K562 (cell line): ENCODE data around the gene BRAT1.

Experiments used
- CEBPB ChIP-seq: fragments of 450-650 bp; IDR thresholded peaks from 2 replicates; pipeline ENCODE4 v1.6.1; 2016; ENCODE audit warnings: missing genetic modification characterization, missing compliant biosample characterization
- CTCF ChIP-seq, 3 experiments: IDR thresholded peaks in 2 of 3; conservative IDR thresholded peaks in 1 of 3; 2 replicates each; pipeline ENCODE4 v1.5.1; 2011 to 2012; ENCODE audit warnings: low read length in 3 of 3, mild to moderate bottlenecking in 3 of 3, control low read depth in 2 of 3, improper control_type of control experiment in 1 of 3, inconsistent platforms in 1 of 3, low read depth in 1 of 3, mixed read lengths in 1 of 3, moderate library complexity in 1 of 3; ENCODE audit not compliant: insufficient read depth in 2 of 3
- GATA2 ChIP-seq: sonication (generic); formaldehyde crosslinking; IDR thresholded peaks from 2 replicates; pipeline ENCODE4 v1.4.0; 2020; ENCODE audit warnings: mild to moderate bottlenecking, missing genetic modification reagents
- HDAC6 ChIP-seq: IDR thresholded peaks from 2 replicates; pipeline ENCODE4 v1.6.1; 2012; ENCODE audit warnings: low read depth, mild to moderate bottlenecking, control low read depth, inconsistent platforms, low read length, moderate library complexity
- JUNB ChIP-seq: fragments of 450-650 bp; formaldehyde crosslinking; conservative IDR thresholded peaks from 2 replicates; pipeline ENCODE4 v1.4.0; 2020; ENCODE audit warnings: mild to moderate bottlenecking
- KDM1A ChIP-seq, 2 experiments: fragments of 450-650 bp; IDR thresholded peaks; 2 replicates each; pipeline ENCODE4 v1.6.1; 2016; ENCODE audit warnings: mild to moderate bottlenecking in 2 of 2
- MGA ChIP-seq: fragments of 450-650 bp; IDR thresholded peaks from 2 replicates; pipeline ENCODE4 v1.6.1; 2016; ENCODE audit warnings: mild to moderate bottlenecking, moderate library complexity
- MXI1 ChIP-seq: IDR thresholded peaks from 2 replicates; pipeline ENCODE4 v1.6.1; 2011; ENCODE audit warnings: low read depth, mild to moderate bottlenecking, improper control_type of control experiment, low read length
- POLR2A ChIP-seq: fragments of 450-650 bp; conservative IDR thresholded peaks from 2 replicates; pipeline ENCODE4 v1.6.1; 2016
- RNF2 ChIP-seq: sonication (generic); IDR thresholded peaks from 2 replicates; pipeline ENCODE4 v1.6.1; 2016
- SETDB1 ChIP-seq: IDR thresholded peaks from one replicate; pipeline ENCODE4 v1.6.1; 2012; ENCODE audit warnings: low read length, control low read depth, inconsistent platforms
- SMARCA5 ChIP-seq: fragments of 450-650 bp; IDR thresholded peaks from 2 replicates; pipeline ENCODE4 v1.6.1; 2016

- no peak for TF ChIP-seq RNF2
- no peak for TF ChIP-seq GATA2 (CRISPR knock-in tag)
- TF ChIP-seq CTCF (IDR thresholded peaks at IDR 0.05 in 2 of 3, conservative IDR thresholded peaks at IDR 0.05 in 1 of 3; ENCODE audit: insufficient read depth in 2 of 3, low read depth in 1 of 3, low read length in 3 of 3), result no peak
- TF ChIP-seq HDAC6, result no peak
- TF ChIP-seq SETDB1, result no peak
- TF ChIP-seq JUNB (CRISPR knock-in tag), result no peak
- no peak for TF ChIP-seq MXI1
- no peak for TF ChIP-seq MGA
- TF ChIP-seq SMARCA5, result no peak
- no peak for TF ChIP-seq POLR2A
- no peak for TF ChIP-seq KDM1A (IDR thresholded peaks at IDR 0.05)
- no peak for TF ChIP-seq CEBPB
Observed at GRCh38 chr7:2511769-2512168, 43.6 kb downstream of the BRAT1 start.
